ENCODE results near the gene SDS.

SDS gene

GRCh38 chr12:113378291-113378690, 25.4 kb downstream of the SDS start:
- Histone ChIP-seq H3K27me3 (replicated peaks in 2 of 5; ENCODE audit: control insufficient read depth in 4 of 5, insufficient read depth in 5 of 5, low read length in 4 of 5) (no peaks in the 10 kb centered on the region), H3K27ac (ENCODE audit: insufficient read depth in 1 of 2, low read depth in 1 of 2, low read length in 2 of 2, poor library complexity in 1 of 2, severe bottlenecking in 2 of 2) (no peak overlapping the region), H3K4me3 (ENCODE audit: control insufficient read depth in 1 of 7, extremely low read depth in 1 of 7, insufficient read depth in 4 of 7, low read depth in 2 of 7, low read length in 6 of 7) (no peak overlapping the region), H3K9me3 (ENCODE audit: control extremely low read depth in 1 of 5, control insufficient read depth in 4 of 5, insufficient read depth in 2 of 5, low read depth in 1 of 5, low read length in 4 of 5) (no peaks in the 10 kb centered on the region), H3K36me3 (ENCODE audit: control insufficient read depth in 4 of 4, insufficient read depth in 4 of 4, low read length in 3 of 4) (peaks cover 0 to 26% (median 9%) of the 10 kb centered on the region in 4 experiments), H3K4me1 (ENCODE audit: control extremely low read depth in 1 of 4, control insufficient read depth in 4 of 4, insufficient read depth in 4 of 4, low read length in 3 of 4) (peaks cover 0 to 3% (median 0%) of the 10 kb centered on the region in 4 experiments)
- POLR2A ChIA-PET = no interaction called here
- CTCF ChIA-PET = interaction anchor here (1.0 kb wide), 1 partner anchor 15 kb away, joined by 3 read pairs; no protein-coding TSS in a partner anchor
- 0% methylated on average over 1 of the region's 3 CpGs for WGBS (ENCODE audit: insufficient coverage)
- peak; percentile 33 to 71 (median 67) for DNase-seq

GRCh38 chr12:113374823-113375428, 28.8 kb downstream of the SDS start:
- no peaks in the 10 kb centered on the region for H3K27me3 ChIP-seq (replicated peaks in 2 of 5; ENCODE audit: control insufficient read depth in 4 of 5, insufficient read depth in 5 of 5, low read length in 4 of 5)
- peaks cover 0 to 3% (median 0%) of the 10 kb centered on the region in 4 experiments for H3K4me1 ChIP-seq (ENCODE audit: control extremely low read depth in 1 of 4, control insufficient read depth in 4 of 4, insufficient read depth in 4 of 4, low read length in 3 of 4)
- WGBS (ENCODE audit: insufficient coverage) = 100% methylated on average over 4 of the region's 4 CpGs
- no peak overlapping the region for H3K4me3 ChIP-seq (ENCODE audit: control insufficient read depth in 1 of 7, extremely low read depth in 1 of 7, insufficient read depth in 4 of 7, low read depth in 2 of 7, low read length in 6 of 7)
- no peak overlapping the region for H3K27ac ChIP-seq (ENCODE audit: insufficient read depth in 1 of 2, low read depth in 1 of 2, low read length in 2 of 2, poor library complexity in 1 of 2, severe bottlenecking in 2 of 2)
- H3K36me3 ChIP-seq (ENCODE audit: control insufficient read depth in 4 of 4, insufficient read depth in 4 of 4, low read length in 3 of 4) = peaks cover 0 to 19% (median 6%) of the 10 kb centered on the region in 4 experiments
- ChIA-PET POLR2A (no interaction called here), CTCF (interaction anchor here (1.8 kb wide), 1 partner anchor 50 kb away, joined by 4 read pairs; no protein-coding TSS in a partner anchor)
- H3K9me3 ChIP-seq (ENCODE audit: control extremely low read depth in 1 of 5, control insufficient read depth in 4 of 5, insufficient read depth in 2 of 5, low read depth in 1 of 5, low read length in 4 of 5) = no peaks in the 10 kb centered on the region
- no peak for DNase-seq

DNA sequence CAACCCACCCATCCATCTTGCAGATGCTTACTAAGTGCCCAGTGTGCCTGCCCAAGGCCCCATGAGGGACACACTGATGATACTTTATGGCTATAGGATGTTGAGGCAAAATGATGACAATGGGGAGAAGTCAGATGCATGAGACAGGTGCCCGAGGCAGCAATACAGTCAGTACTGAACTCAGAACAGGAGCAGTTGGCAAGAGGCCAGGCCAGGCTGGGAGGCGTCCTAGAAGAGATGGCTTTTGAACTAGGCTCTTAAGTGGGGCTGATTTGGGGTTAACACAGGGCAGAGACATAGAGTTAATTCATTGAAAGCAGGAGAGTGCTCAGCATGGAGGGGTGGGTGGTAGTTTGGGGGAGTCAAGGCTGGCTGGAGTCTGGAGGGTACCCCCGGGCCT, 29.7 kb downstream of the SDS start:
- no peak overlapping the region for H3K4me3 ChIP-seq (ENCODE audit: control insufficient read depth in 1 of 7, extremely low read depth in 1 of 7, insufficient read depth in 4 of 7, low read depth in 2 of 7, low read length in 6 of 7)
- no peak overlapping the region for H3K27ac ChIP-seq (ENCODE audit: insufficient read depth in 1 of 2, low read depth in 1 of 2, low read length in 2 of 2, poor library complexity in 1 of 2, severe bottlenecking in 2 of 2)
- ChIA-PET CTCF (no interaction called here), POLR2A (no interaction called here)
- H3K27me3 ChIP-seq (replicated peaks in 2 of 5; ENCODE audit: control insufficient read depth in 4 of 5, insufficient read depth in 5 of 5, low read length in 4 of 5) = no peaks in the 10 kb centered on the region
- peaks cover 0 to 19% (median 6%) of the 10 kb centered on the region in 4 experiments for H3K36me3 ChIP-seq (ENCODE audit: control insufficient read depth in 4 of 4, insufficient read depth in 4 of 4, low read length in 3 of 4)
- H3K9me3 ChIP-seq (ENCODE audit: control extremely low read depth in 1 of 5, control insufficient read depth in 4 of 5, insufficient read depth in 2 of 5, low read depth in 1 of 5, low read length in 4 of 5) = no peaks in the 10 kb centered on the region
- DNase-seq = no peak
- peaks cover 0 to 3% (median 0%) of the 10 kb centered on the region in 4 experiments for H3K4me1 ChIP-seq (ENCODE audit: control extremely low read depth in 1 of 4, control insufficient read depth in 4 of 4, insufficient read depth in 4 of 4, low read length in 3 of 4)
- WGBS (ENCODE audit: insufficient coverage) = 96% methylated on average over 2 of the region's 3 CpGs

GRCh38 chr12:113373440-113373839, 30.2 kb downstream of the SDS start:
- no peaks in the 10 kb centered on the region for H3K9me3 ChIP-seq (ENCODE audit: control extremely low read depth in 1 of 5, control insufficient read depth in 4 of 5, insufficient read depth in 2 of 5, low read depth in 1 of 5, low read length in 4 of 5)
- H3K27ac ChIP-seq (ENCODE audit: insufficient read depth in 1 of 2, low read depth in 1 of 2, low read length in 2 of 2, poor library complexity in 1 of 2, severe bottlenecking in 2 of 2) = no peak overlapping the region
- peaks cover 0 to 19% (median 6%) of the 10 kb centered on the region in 4 experiments for H3K36me3 ChIP-seq (ENCODE audit: control insufficient read depth in 4 of 4, insufficient read depth in 4 of 4, low read length in 3 of 4)
- no peak for DNase-seq
- peaks cover 0 to 3% (median 0%) of the 10 kb centered on the region in 4 experiments for H3K4me1 ChIP-seq (ENCODE audit: control extremely low read depth in 1 of 4, control insufficient read depth in 4 of 4, insufficient read depth in 4 of 4, low read length in 3 of 4)
- POLR2A ChIA-PET = no interaction called here
- WGBS (ENCODE audit: insufficient coverage) = 100% methylated on average over 1 of the region's 3 CpGs
- H3K4me3 ChIP-seq (ENCODE audit: control insufficient read depth in 1 of 7, extremely low read depth in 1 of 7, insufficient read depth in 4 of 7, low read depth in 2 of 7, low read length in 6 of 7) = no peak overlapping the region
- H3K27me3 ChIP-seq (replicated peaks in 2 of 5; ENCODE audit: control insufficient read depth in 4 of 5, insufficient read depth in 5 of 5, low read length in 4 of 5) = no peaks in the 10 kb centered on the region
- CTCF ChIA-PET = no interaction called here

DNA sequence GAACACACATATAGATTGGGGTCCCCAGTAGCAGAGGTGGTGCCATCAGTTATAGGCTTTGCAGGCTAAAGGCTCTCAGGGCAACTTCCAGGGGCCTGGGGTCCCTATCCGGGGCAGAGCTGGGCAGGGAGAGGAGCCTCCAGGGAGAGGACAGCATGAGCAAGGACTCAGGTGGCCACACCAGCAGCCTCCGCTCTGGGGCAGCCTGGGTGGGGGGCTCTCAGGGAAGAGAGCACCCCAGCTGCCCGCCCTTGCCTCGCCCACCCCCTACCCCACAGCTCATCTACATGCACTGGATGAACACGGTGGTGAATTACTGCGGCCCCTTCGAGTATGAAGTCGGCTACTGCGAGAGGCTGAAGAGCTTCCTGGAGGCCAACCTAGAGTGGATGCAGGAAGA, 31.3 kb downstream of the SDS start:
- Histone ChIP-seq H3K9me3 (ENCODE audit: control extremely low read depth in 1 of 5, control insufficient read depth in 4 of 5, insufficient read depth in 2 of 5, low read depth in 1 of 5, low read length in 4 of 5) (no peaks in the 10 kb centered on the region), H3K36me3 (ENCODE audit: control insufficient read depth in 4 of 4, insufficient read depth in 4 of 4, low read length in 3 of 4) (peaks cover 0 to 19% (median 6%) of the 10 kb centered on the region in 4 experiments), H3K27me3 (replicated peaks in 2 of 5; ENCODE audit: control insufficient read depth in 4 of 5, insufficient read depth in 5 of 5, low read length in 4 of 5) (no peaks in the 10 kb centered on the region), H3K27ac (ENCODE audit: insufficient read depth in 1 of 2, low read depth in 1 of 2, low read length in 2 of 2, poor library complexity in 1 of 2, severe bottlenecking in 2 of 2) (no peak overlapping the region), H3K4me1 (ENCODE audit: control extremely low read depth in 1 of 4, control insufficient read depth in 4 of 4, insufficient read depth in 4 of 4, low read length in 3 of 4) (no peaks in the 10 kb centered on the region), H3K4me3 (ENCODE audit: control insufficient read depth in 1 of 7, extremely low read depth in 1 of 7, insufficient read depth in 4 of 7, low read depth in 2 of 7, low read length in 6 of 7) (no peak overlapping the region)
- CTCF ChIA-PET = no interaction called here
- 97% methylated on average over 3 of the region's 9 CpGs for WGBS (ENCODE audit: insufficient coverage)
- POLR2A ChIA-PET = no interaction called here
- no peak for DNase-seq

DNA sequence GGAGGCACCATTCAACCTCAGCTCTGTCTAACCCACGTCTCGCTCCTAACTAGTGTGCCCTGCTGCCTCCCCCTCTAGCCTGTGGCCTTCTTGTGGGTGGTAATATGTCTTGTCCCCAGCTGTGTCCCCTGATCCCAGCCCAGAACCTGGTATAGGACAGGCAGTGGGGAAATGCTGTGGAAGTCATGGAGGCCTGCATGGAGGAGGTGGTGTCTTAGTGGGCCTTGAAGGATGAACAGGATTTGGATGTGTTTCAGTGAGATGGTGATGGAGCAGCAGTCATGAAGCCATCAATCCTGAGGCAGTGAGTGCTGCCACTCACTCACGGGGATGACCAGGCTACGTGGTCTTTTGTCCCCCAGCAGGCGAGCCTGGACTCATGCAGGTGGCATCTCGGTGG, 31.9 kb downstream of the SDS start:
- POLR2A ChIA-PET = no interaction called here
- 100% methylated on average over 6 of the region's 6 CpGs for WGBS (ENCODE audit: insufficient coverage)
- no peaks in the 10 kb centered on the region for H3K4me1 ChIP-seq (ENCODE audit: control extremely low read depth in 1 of 4, control insufficient read depth in 4 of 4, insufficient read depth in 4 of 4, low read length in 3 of 4)
- H3K36me3 ChIP-seq (ENCODE audit: control insufficient read depth in 4 of 4, insufficient read depth in 4 of 4, low read length in 3 of 4) = peaks cover 0 to 19% (median 6%) of the 10 kb centered on the region in 4 experiments
- no peak for DNase-seq
- no peaks in the 10 kb centered on the region for H3K9me3 ChIP-seq (ENCODE audit: control extremely low read depth in 1 of 5, control insufficient read depth in 4 of 5, insufficient read depth in 2 of 5, low read depth in 1 of 5, low read length in 4 of 5)
- no peaks in the 10 kb centered on the region for H3K27me3 ChIP-seq (replicated peaks in 2 of 5; ENCODE audit: control insufficient read depth in 4 of 5, insufficient read depth in 5 of 5, low read length in 4 of 5)
- H3K27ac ChIP-seq (ENCODE audit: insufficient read depth in 1 of 2, low read depth in 1 of 2, low read length in 2 of 2, poor library complexity in 1 of 2, severe bottlenecking in 2 of 2) = no peak overlapping the region
- H3K4me3 ChIP-seq (ENCODE audit: control insufficient read depth in 1 of 7, extremely low read depth in 1 of 7, insufficient read depth in 4 of 7, low read depth in 2 of 7, low read length in 6 of 7) = no peak overlapping the region
- CTCF ChIA-PET = interaction anchor here (0.5 to 1.1 kb wide), 2 partner anchors 36 to 102 kb away, joined by 3 read pairs; no protein-coding TSS in a partner anchor

DNA sequence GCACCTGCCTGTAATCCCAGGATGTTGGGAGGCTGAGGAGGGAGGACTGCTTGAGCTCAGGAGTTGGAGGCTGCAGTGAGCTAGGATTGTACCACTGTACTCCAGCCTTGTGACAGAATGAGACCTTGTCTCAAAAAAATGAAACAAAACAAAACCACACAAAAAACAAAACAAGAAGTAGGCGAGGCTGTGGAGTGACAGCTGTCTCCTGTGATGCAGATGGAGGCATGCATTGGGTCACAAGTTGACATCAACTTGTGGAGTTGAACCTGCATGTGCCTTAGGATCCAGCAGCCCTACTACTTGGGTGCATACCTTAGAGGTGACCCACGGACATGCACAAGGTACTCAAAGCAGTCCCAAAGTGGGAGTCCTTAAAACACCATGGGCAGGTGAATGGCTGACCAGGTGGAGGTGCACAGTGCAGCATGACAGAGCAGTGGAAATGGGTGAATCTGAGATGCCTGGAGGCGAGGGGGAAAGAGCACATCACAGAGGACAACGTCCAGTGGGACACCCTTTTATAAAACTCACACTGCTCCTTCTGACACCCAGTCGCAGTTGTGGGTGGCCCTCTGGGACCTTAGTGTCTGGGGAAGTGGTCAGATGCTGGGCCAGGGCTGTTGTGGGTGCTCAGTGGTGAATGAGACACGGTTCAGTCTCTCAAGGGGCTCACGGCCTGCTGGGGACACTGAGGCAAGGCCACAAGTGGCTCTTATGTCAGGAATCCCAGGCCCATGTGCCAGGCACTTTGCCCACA, 32.6 kb downstream of the SDS start:
- Histone ChIP-seq H3K9me3 (ENCODE audit: control extremely low read depth in 1 of 5, control insufficient read depth in 4 of 5, insufficient read depth in 2 of 5, low read depth in 1 of 5, low read length in 4 of 5) (no peaks in the 10 kb centered on the region), H3K4me3 (ENCODE audit: control insufficient read depth in 1 of 7, extremely low read depth in 1 of 7, insufficient read depth in 4 of 7, low read depth in 2 of 7, low read length in 6 of 7) (no peak overlapping the region), H3K36me3 (ENCODE audit: control insufficient read depth in 4 of 4, insufficient read depth in 4 of 4, low read length in 3 of 4) (peaks cover 0 to 16% (median 6%) of the 10 kb centered on the region in 4 experiments), H3K4me1 (ENCODE audit: control extremely low read depth in 1 of 4, control insufficient read depth in 4 of 4, insufficient read depth in 4 of 4, low read length in 3 of 4) (no peaks in the 10 kb centered on the region), H3K27ac (ENCODE audit: insufficient read depth in 1 of 2, low read depth in 1 of 2, low read length in 2 of 2, poor library complexity in 1 of 2, severe bottlenecking in 2 of 2) (no peak overlapping the region), H3K27me3 (replicated peaks in 2 of 5; ENCODE audit: control insufficient read depth in 4 of 5, insufficient read depth in 5 of 5, low read length in 4 of 5) (no peaks in the 10 kb centered on the region)
- 89% methylated on average over 6 of the region's 7 CpGs for WGBS (ENCODE audit: insufficient coverage)
- ChIA-PET CTCF (interaction anchor here (1.1 to 1.2 kb wide), 3 partner anchors 12 to 37 kb away, joined by 3 to 4 read pairs (median 3); no protein-coding TSS in a partner anchor), POLR2A (no interaction called here)
- DNase-seq = no peak
